Thymus (tissue), 11 donors: ENCODE measurements around the gene RNF123. TPM values are rescaled to one million over a fixed set of nuclear protein-coding genes. Genes with fewer than 3 reads are reported as not detected.

Experiments used
- DNase-seq, 9 donors: peaks; one replicate each; pipeline ENCODE4 v3.0.0-alpha.2; 2013; ENCODE audit warnings: low spot score in 9 of 9, low read depth in 6 of 9, missing footprints in 1 of 9
- H3K27ac ChIP-seq, 2 donors: one replicate each; pipeline ENCODE4 v1.5.1; 2013; ENCODE audit warnings: control low read depth in 1 of 2, low read depth in 1 of 2, low read length in 1 of 2, mild to moderate bottlenecking in 1 of 2, moderate library complexity in 1 of 2
- H3K27me3 ChIP-seq, 2 donors: one replicate each; pipeline ENCODE4 v1.5.1; 2013; ENCODE audit warnings: low read length in 1 of 2; ENCODE audit not compliant: control insufficient read depth in 2 of 2, insufficient read depth in 1 of 2
- H3K36me3 ChIP-seq, 2 donors: one replicate each; pipeline ENCODE4 v1.5.1; 2013; ENCODE audit warnings: low read length in 1 of 2, mild to moderate bottlenecking in 1 of 2, moderate library complexity in 1 of 2; ENCODE audit not compliant: control insufficient read depth in 2 of 2, insufficient read depth in 2 of 2
- H3K4me1 ChIP-seq, 2 donors: one replicate each; pipeline ENCODE4 v1.5.1; 2013; ENCODE audit warnings: low read length in 2 of 2; ENCODE audit not compliant: control insufficient read depth in 2 of 2, insufficient read depth in 2 of 2
- H3K4me3 ChIP-seq, 2 donors: one replicate each; pipeline ENCODE4 v1.5.1; 2013; ENCODE audit warnings: low read length in 2 of 2, control low read depth in 1 of 2, mild to moderate bottlenecking in 1 of 2
- H3K9me3 ChIP-seq, 2 donors: one replicate each; pipeline ENCODE4 v1.5.1; 2013; ENCODE audit warnings: low read length in 1 of 2, mild to moderate bottlenecking in 1 of 2; ENCODE audit not compliant: control insufficient read depth in 2 of 2, insufficient read depth in 1 of 2
- WGBS: extraction: QIAGEN DNeasy Blood & Tissue Kit; methylation state at CpG from one replicate; pipeline ENCODE4 v1.1.7; 2013; 5-methylcytosine and 5-hydroxymethylcytosine counted together
- polyA plus RNA-seq: library from polyadenylated mRNA; stranded (reverse); fragments of 200-250 nt; gene quantifications from one replicate; pipeline ENCODE4 v1.2.3, GENCODE V29; 2013
- total RNA-seq: library from RNA; stranded (reverse); fragments of 120-200 nt; gene quantifications from one replicate; pipeline ENCODE4 v1.2.4, GENCODE V29; 2013
- donor health status: healthy.

The RNF123 gene
- total and polyA plus RNA-seq, 2 donors: 12.3 to 23.7 TPM

GRCh38 chr3:49671291-49672288, 17.8 kb upstream of the RNF123 start:
- H3K27ac ChIP-seq: no peak overlapping the region
- whole genome bisulfite sequencing: 57% methylated on average over 11 of the region's 11 CpGs
- peaks cover 6 to 14% of the 10 kb centered on the region in 2 donors for H3K4me1 ChIP-seq
- H3K4me3 ChIP-seq: no peak overlapping the region
- DNase-seq: peak; percentile 34 to 78 (median 57)
- peaks cover 0 to 4% of the 10 kb centered on the region in 2 donors for H3K9me3 ChIP-seq
- H3K36me3 ChIP-seq: peaks cover 8 to 10% of the 10 kb centered on the region in 2 donors
- no peaks in the 10 kb centered on the region for H3K27me3 ChIP-seq

- peak overlapping the region; percentile 92 to 93 for H3K27ac ChIP-seq
- H3K27me3 ChIP-seq: no peaks in the 10 kb centered on the region
- peaks cover 0 to 4% of the 10 kb centered on the region in 2 donors for H3K9me3 ChIP-seq
- H3K4me3 ChIP-seq: peak overlapping the region; percentile 66 to 69
- 29% methylated on average over 17 of the region's 17 CpGs for WGBS
- peaks cover 6 to 14% of the 10 kb centered on the region in 2 donors for H3K4me1 ChIP-seq
- peaks cover 23 to 24% of the 10 kb centered on the region in 2 donors for H3K36me3 ChIP-seq
- peak in 2 of 9 donors; percentile 22 to 23 for DNase-seq
Measured at GRCh38 chr3:49673121-49673714, 16.1 kb upstream of the RNF123 start.

GRCh38 chr3:49673715-49674496, 15.5 kb upstream of the RNF123 start, which contains the start of gene APEH:
APEH (plus strand) TSS chr3:49674351; CDS start chr3:49674402, 51 bp downstream.
- under 1% methylated on average over 71 of the region's 71 CpGs for WGBS
- peaks cover 0 to 4% of the 10 kb centered on the region in 2 donors for H3K9me3 ChIP-seq
- H3K27me3 ChIP-seq: no peaks in the 10 kb centered on the region
- peaks cover 29 to 31% of the 10 kb centered on the region in 2 donors for H3K36me3 ChIP-seq
- DNase-seq: peak; percentile 83 to 97 (median 92)
- H3K4me1 ChIP-seq: peaks cover 6 to 14% of the 10 kb centered on the region in 2 donors
- peak within 1 kb of the TSS; percentile 92 to 93 for H3K27ac ChIP-seq
- H3K4me3 ChIP-seq: peak within 1 kb of the TSS; percentile 66 to 69

GRCh38 chr3:49674497-49674983, 14.8 kb upstream of the RNF123 start:
- Histone ChIP-seq H3K9me3 (peaks cover 0 to 4% of the 10 kb centered on the region in 2 donors), H3K27me3 (no peaks in the 10 kb centered on the region), H3K27ac (peak overlapping the region in 1 of 2 donors; percentile 22), H3K36me3 (peaks cover 36% of the 10 kb centered on the region in 2 donors), H3K4me3 (peak overlapping the region; percentile 66 to 69), H3K4me1 (peaks cover 6 to 14% of the 10 kb centered on the region in 2 donors)
- DNase-seq: peak in 1 of 9 donors; percentile 18
- WGBS: 6% methylated on average over 34 of the region's 34 CpGs

GRCh38 chr3:49675912-49676311, 13.4 kb upstream of the RNF123 start:
- peaks cover 48 to 49% of the 10 kb centered on the region in 2 donors for H3K36me3 ChIP-seq
- H3K27me3 ChIP-seq: no peaks in the 10 kb centered on the region
- H3K4me1 ChIP-seq: peaks cover 6 to 14% of the 10 kb centered on the region in 2 donors
- peaks cover 0 to 4% of the 10 kb centered on the region in 2 donors for H3K9me3 ChIP-seq
- no peak overlapping the region for H3K4me3 ChIP-seq
- WGBS: 98% methylated on average over 11 of the region's 11 CpGs
- DNase-seq: no peak
- H3K27ac ChIP-seq: no peak overlapping the region

GRCh38 chr3:49680493-49681231, 8.7 kb upstream of the RNF123 start:
- no peak for DNase-seq
- H3K27me3 ChIP-seq: peaks cover 0 to 10% of the 10 kb centered on the region in 2 donors
- H3K36me3 ChIP-seq: peaks cover 77 to 84% of the 10 kb centered on the region in 2 donors
- H3K4me1 ChIP-seq: no peaks in the 10 kb centered on the region
- 93% methylated on average over 7 of the region's 7 CpGs for WGBS
- no peak overlapping the region for H3K4me3 ChIP-seq
- no peak overlapping the region for H3K27ac ChIP-seq
- no peaks in the 10 kb centered on the region for H3K9me3 ChIP-seq

- WGBS: 99% methylated on average over 2 of the region's 2 CpGs
- no peak for DNase-seq
- H3K27ac ChIP-seq: no peak overlapping the region
- H3K36me3 ChIP-seq: peaks cover 72 to 79% of the 10 kb centered on the region in 2 donors
- H3K27me3 ChIP-seq: peaks cover 2 to 15% of the 10 kb centered on the region in 2 donors
- H3K4me3 ChIP-seq: no peak overlapping the region
- H3K4me1 ChIP-seq: no peaks in the 10 kb centered on the region
- no peaks in the 10 kb centered on the region for H3K9me3 ChIP-seq
Measured at GRCh38 chr3:49681232-49681522, 8.2 kb upstream of the RNF123 start.

GRCh38 chr3:49681543-49681942, 7.8 kb upstream of the RNF123 start:
- H3K27me3 ChIP-seq: peaks cover 2 to 18% of the 10 kb centered on the region in 2 donors
- no peak overlapping the region for H3K4me3 ChIP-seq
- H3K36me3 ChIP-seq: peaks cover 69 to 76% of the 10 kb centered on the region in 2 donors
- H3K27ac ChIP-seq: no peak overlapping the region
- no peaks in the 10 kb centered on the region for H3K9me3 ChIP-seq
- no peak for DNase-seq
- H3K4me1 ChIP-seq: no peaks in the 10 kb centered on the region
- 98% methylated on average over 4 of the region's 4 CpGs for WGBS
